ENCODE results near the gene PRDX2. TPM values are rescaled to one million over a fixed set of nuclear protein-coding genes. Genes with fewer than 3 reads are reported as not detected.
A peak's percentile ranks its signal among the peaks of the same experiment; 100 is the strongest.

The PRDX2 gene
- total and polyA plus RNA-seq, 10 of the 15 experiments (the other 5 are each of a cell fraction or from before 2014, with no cell fraction given), result 93.0 to 812 (median 344) TPM

GRCh38 chr19:12769689-12770088, 31.9 kb downstream of the PRDX2 start:
- SMC1A ChIA-PET (ENCODE audit: uncharacterized antibody, unreplicated experiment), result interaction anchor here (0.6 to 1.4 kb wide), 5 partner anchors 9 to 36 kb away, joined by 3 to 5 read pairs (median 3); no protein-coding TSS in a partner anchor
- Histone ChIP-seq H3K9me3 (replicated peaks; ENCODE audit: control insufficient read depth, insufficient read depth, low read length) (no peaks in the 10 kb centered on the region), H3K4me1 (ENCODE audit: control insufficient read depth, insufficient read depth, low read length) (no peaks in the 10 kb centered on the region; the same call in 1 of the 2 replicates), H3K27ac (ENCODE audit: control insufficient read depth, insufficient read depth) (no peak overlapping the region), H3K4me2 (ENCODE audit: control insufficient read depth, insufficient read depth) (peak overlapping the region; percentile 59), H3K27me3 (replicated peaks in 1 of 2; ENCODE audit: control insufficient read depth in 2 of 2, insufficient read depth in 2 of 2, low read length in 1 of 2) (no peaks in the 10 kb centered on the region), H3K79me2 (ENCODE audit: control insufficient read depth, insufficient read depth, low read length) (no peaks in the 10 kb centered on the region), H3K4me3 (no peak overlapping the region), H4K20me1 (ENCODE audit: control insufficient read depth, insufficient read depth) (no peaks in the 10 kb centered on the region), H3K36me3 (ENCODE audit: control insufficient read depth in 2 of 2, insufficient read depth in 2 of 2, low read length in 1 of 2) (no peaks in the 10 kb centered on the region), H3K9ac (ENCODE audit: control insufficient read depth, insufficient read depth, low read length) (no peak overlapping the region), H2AFZ (ENCODE audit: control insufficient read depth, low read depth, low read length) (peak overlapping the region; percentile 38)
- RAD21 ChIA-PET (ENCODE audit: unreplicated experiment), result interaction anchor here (1.1 to 4.3 kb wide), 3 partner anchors 26 to 78 kb away, joined by 4 to 22 read pairs (median 4); no protein-coding TSS in a partner anchor
- 0% methylated on average over 16 of the region's 37 CpGs for WGBS (ENCODE audit: insufficient coverage, insufficient replicate concordance, low lambda C conversion rate, missing lambda C conversion rate)
- no peak for FAIRE-seq
- intact Hi-C loops (cut with micrococcal nuclease; ENCODE audit: unreplicated experiment) (no loop called here), in situ Hi-C loops (cut with MboI) (loop anchor here (5.0 kb wide), 1 partner anchor 78 kb away; no protein-coding TSS in a partner anchor)
- DNase-seq (ENCODE audit: low read depth, low spot score), result no peak
- POLR2A ChIA-PET, result interaction anchor here (0.6 to 1.2 kb wide), 3 partner anchors 23 to 1753 kb away, joined by 4 to 5 read pairs (median 4); no protein-coding TSS in a partner anchor
- BruUV-seq (replicated peaks), result no TSS peak
- CTCF ChIA-PET, result interaction anchor here (1.0 to 17.0 kb wide), 4 partner anchors 9 to 53 kb away, joined by 3 to 426 read pairs (median 6); partner anchors contain the start of genes JUNB, PRDX2 and THSD8
- peak; percentile 83 for ATAC-seq
- TF ChIP-seq CTCF (IDR thresholded peaks at IDR 0.05 in 2 of 3, conservative IDR thresholded peaks at IDR 0.05 in 1 of 3; ENCODE audit: control insufficient read depth in 2 of 3, extremely low read depth in 1 of 3, insufficient read depth in 1 of 3, low read depth in 3 of 3, low read length in 3 of 3) (no peak; a peak in 1 of 6 replicates), IRF4 (IDR thresholded peaks at IDR 0.05; ENCODE audit: low read depth, low read length) (no peak), TARDBP (IDR thresholded peaks at IDR 0.05; ENCODE audit: borderline replicate concordance) (no peak), STAT3 (IDR thresholded peaks at IDR 0.05; ENCODE audit: low read depth, low read length) (no peak), GABPA (IDR thresholded peaks at IDR 0.05; ENCODE audit: low read depth) (no peak), IKZF1 (conservative IDR thresholded peaks at IDR 0.05) (0 out of 2 replicates have a peak, but pooled peaks have one; percentile 24), POLR2A (IDR thresholded peaks at IDR 0.05; ENCODE audit: low read depth, low read length) (peak; percentile 37; the same call in 1 of the 2 replicates), TCF12 (IDR thresholded peaks at IDR 0.05; ENCODE audit: low read depth, low read length) (peak; percentile 89; the same call in 1 of the 2 replicates), KLF5 (IDR thresholded peaks at IDR 0.05; ENCODE audit: partially characterized antibody) (no peak), PAX8 (IDR thresholded peaks at IDR 0.05) (no peak), SMC3 (IDR thresholded peaks at IDR 0.05; ENCODE audit: borderline replicate concordance, low read length) (peak; percentile 6; the same call in 1 of the 2 replicates), TCF3 (IDR thresholded peaks at IDR 0.05; ENCODE audit: borderline replicate concordance, insufficient read depth, low read depth, low read length) (peak; percentile 84; the same call in 1 of the 2 replicates)
- TF ChIP-seq, protein P1, sequence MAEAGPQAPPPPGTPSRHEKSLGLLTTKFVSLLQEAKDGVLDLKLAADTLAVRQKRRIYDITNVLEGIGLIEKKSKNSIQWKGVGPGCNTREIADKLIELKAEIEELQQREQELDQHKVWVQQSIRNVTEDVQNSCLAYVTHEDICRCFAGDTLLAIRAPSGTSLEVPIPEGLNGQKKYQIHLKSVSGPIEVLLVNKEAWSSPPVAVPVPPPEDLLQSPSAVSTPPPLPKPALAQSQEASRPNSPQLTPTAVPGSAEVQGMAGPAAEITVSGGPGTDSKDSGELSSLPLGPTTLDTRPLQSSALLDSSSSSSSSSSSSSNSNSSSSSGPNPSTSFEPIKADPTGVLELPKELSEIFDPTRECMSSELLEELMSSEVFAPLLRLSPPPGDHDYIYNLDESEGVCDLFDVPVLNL (IDR thresholded peaks at IDR 0.05; ENCODE audit: low read depth, low read length), result no peak
- TF ChIP-seq, protein P2, sequence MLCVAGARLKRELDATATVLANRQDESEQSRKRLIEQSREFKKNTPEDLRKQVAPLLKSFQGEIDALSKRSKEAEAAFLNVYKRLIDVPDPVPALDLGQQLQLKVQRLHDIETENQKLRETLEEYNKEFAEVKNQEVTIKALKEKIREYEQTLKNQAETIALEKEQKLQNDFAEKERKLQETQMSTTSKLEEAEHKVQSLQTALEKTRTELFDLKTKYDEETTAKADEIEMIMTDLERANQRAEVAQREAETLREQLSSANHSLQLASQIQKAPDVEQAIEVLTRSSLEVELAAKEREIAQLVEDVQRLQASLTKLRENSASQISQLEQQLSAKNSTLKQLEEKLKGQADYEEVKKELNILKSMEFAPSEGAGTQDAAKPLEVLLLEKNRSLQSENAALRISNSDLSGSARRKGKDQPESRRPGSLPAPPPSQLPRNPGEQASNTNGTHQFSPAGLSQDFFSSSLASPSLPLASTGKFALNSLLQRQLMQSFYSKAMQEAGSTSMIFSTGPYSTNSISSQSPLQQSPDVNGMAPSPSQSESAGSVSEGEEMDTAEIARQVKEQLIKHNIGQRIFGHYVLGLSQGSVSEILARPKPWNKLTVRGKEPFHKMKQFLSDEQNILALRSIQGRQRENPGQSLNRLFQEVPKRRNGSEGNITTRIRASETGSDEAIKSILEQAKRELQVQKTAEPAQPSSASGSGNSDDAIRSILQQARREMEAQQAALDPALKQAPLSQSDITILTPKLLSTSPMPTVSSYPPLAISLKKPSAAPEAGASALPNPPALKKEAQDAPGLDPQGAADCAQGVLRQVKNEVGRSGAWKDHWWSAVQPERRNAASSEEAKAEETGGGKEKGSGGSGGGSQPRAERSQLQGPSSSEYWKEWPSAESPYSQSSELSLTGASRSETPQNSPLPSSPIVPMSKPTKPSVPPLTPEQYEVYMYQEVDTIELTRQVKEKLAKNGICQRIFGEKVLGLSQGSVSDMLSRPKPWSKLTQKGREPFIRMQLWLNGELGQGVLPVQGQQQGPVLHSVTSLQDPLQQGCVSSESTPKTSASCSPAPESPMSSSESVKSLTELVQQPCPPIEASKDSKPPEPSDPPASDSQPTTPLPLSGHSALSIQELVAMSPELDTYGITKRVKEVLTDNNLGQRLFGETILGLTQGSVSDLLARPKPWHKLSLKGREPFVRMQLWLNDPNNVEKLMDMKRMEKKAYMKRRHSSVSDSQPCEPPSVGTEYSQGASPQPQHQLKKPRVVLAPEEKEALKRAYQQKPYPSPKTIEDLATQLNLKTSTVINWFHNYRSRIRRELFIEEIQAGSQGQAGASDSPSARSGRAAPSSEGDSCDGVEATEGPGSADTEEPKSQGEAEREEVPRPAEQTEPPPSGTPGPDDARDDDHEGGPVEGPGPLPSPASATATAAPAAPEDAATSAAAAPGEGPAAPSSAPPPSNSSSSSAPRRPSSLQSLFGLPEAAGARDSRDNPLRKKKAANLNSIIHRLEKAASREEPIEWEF (IDR thresholded peaks at IDR 0.05; ENCODE audit: insufficient replicate concordance, low read depth, low read length), result no peak

Measured in GM12878 (cell line).